NCI-H187 (cell line): ENCODE measurements around the gene CYCS.
"Not testable (repeated sequence)": the region's sequence is repeated elsewhere in the genome, so short reads cannot be mapped to it uniquely, and the experiment has no call there.

ENCODE experiments used
- DNase-seq, 2 experiments: peaks; one replicate each; lab custom pipeline; 2025; lab: John Stamatoyannopoulos, UW

Gene CYCS

DNA sequence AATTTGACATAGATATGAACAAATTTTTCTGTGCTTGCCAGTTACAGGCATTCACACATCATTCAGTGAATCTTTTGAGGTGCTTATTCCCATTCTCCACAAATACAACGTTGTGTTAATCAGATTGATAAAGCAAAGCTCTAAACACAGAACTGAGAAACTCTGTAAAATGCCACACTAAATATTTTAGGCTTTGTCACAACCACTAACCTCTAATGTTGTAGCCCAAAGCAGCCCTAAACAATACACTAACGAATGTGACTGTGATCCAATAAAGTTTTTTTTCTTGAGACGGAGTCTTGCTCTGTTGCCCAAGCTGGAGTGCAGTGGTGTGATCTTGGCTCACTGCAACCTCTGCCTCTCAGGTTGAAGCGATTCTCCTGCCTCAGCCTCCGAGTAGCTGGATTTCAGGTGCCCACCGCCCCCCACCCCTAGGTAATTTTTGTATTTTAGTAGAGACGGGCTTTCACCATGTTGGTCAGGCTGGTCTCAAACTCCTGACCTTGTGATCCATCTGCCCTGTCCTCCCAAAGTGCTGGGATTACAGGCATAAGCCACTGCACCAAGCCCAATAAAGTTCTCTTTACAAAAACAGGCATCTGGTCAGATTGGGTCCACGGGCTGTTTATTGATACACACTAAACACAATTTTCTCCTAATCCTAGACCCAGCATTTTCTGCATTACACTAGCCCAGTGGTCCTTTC is 6.9 kb downstream of the CYCS start:
- no peak for DNase-seq

DNA sequence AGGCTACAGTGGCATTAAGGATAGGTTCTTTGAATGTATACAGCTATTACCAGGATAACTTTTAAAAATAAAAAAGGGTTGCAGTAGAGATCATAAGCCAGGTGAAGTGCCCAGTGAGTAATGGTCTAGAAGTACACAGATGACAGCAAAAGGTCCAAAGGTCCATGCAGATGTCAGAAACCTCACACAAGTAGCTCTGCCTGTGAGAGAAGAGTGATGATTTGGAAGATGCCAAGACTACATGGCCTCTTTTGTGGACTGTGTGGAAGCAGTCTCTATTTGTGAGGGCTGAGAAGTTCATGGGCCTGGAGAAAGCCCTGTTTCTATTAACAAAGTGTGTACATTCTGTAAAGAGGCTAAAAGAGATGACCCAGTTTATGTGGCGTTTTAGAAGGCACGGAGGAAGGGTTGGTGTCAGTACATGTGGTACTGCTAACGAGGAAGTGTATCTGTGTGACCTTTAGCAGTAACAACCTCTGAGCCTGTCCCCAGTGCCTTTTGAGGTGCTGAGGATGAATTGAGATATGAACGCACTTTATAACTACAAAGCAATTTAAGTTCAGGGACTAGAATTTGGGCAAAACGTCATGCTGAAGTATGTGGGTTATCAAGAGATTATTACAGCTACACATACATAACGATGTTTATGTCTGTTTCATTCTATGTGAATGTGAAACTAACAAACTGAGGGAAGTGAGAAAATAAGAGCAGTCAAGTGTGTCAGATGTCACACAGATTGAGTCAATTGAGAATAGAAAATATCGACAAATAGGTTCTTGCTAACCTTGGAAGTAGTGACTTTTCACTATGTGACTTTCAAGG is 7.6 kb downstream of the CYCS start:
- no peak for DNase-seq

DNA sequence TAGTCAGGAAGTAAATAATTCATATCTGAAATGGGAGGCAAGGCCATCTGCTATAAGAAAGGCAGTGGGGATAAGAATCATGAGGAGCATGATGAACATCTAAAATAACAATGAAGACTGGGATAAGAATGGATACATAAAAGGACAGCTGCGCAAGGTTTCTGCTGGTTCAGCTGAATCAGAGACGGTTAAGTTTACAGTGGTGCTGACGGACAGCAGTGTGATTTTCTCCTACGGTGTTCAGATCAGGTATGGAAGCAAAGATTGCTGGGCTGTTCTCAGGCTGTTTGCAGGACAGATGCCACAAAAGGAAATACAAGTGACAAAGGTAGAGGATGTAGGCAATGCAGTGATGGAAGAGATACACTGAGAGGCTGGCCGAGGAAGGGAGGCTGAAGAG is 8.4 kb downstream of the CYCS start:
- no peak for DNase-seq

DNA sequence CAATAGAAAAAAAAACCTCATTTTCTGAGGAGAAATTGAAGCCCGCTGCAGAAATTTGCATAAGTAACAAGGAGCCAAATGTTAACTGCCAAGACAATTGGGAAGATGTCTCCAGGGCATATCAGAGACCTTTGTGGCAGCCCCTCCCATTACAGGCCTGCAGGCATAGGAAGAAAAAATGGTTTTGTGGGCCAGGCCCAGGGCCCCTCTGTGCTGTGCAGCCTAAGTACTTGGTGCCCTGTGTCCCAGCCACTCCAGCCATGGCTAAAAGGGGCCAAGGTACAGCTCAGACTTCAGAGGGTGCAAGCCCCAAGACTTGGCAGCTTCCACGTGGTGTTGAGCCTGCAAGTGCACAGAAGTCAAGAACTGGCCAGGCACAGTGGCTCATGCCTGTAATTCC is 14.5 kb downstream of the CYCS start:
- not testable (repeated sequence) for DNase-seq

DNA sequence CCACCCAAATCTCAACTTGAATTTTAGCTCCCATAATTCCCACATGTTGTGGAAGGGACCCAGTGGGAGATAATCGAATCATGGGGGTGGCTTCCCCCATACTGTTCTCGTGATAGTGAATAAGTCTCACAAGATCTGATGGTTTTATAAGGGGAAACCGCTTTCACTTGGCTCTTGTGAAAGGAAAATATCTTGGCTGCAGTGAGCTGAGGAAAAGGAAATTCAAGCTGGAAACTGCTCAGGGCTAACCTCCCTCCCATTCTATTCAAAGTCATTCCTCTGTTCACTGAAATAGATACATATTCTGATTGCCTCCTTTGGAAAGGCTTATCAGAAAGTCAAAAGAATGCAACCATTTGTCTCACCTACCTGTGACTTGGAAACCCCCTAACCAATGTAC is 15.8 kb downstream of the CYCS start:
- no peak for DNase-seq

DNA sequence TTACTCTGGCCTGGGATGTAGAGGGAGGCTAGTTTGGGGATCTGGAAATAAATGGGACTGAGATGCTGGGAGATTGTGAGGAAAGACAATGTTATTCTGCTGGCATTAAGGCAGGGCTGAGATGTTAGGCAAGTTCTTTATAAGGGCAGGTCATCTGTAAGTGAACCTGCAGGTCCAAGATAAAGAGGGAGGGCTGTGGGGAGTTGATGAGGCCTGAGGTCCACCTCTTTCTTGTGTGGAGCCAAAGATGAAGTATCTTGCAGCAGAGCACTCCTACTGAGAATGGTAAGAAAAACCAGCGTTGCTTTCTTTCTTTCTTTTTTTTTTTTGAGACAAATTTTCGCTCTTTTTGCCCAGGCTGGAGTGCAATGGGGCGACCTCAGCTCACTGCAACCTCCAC is 19.1 kb downstream of the CYCS start:
- DNase-seq: no peak

DNA sequence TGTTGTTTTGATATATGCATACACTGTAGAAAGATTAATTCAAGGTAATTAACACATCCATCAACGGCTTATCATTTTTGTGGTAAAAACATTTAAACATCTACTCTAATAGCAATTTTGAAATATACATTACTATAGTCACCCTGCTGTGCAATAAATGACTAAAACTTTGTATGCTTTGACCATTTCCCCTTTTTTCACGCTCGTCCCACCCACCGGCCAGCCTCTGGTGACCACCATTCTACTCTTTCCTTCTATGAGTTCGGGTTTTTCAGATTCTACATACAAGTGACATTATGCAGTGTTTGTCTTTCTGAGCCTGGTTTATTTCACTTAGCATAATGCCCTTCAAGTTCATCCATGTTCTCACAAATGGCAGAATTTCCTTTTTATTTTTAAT is 21.3 kb downstream of the CYCS start:
- DNase-seq: no peak

DNA sequence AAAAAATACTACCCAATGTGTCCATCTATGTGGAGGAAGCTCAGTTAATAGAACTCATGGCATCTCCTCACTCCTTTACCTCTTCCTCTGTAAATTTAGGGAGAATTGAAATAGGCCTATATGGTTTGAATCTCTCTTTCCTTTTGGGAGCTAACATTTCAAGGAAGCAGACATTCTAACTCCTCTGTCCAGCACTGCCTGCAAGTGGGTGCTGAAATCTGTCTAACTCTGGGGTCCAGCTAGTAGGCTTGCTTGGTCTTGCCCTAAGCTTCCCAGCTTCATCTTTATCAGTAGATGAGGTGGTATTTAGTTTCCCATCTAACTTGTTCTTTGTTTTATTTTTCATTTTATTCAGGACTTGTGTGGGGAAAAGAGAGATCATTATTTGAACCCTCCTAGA is 23.2 kb downstream of the CYCS start:
- no peak for DNase-seq

DNA sequence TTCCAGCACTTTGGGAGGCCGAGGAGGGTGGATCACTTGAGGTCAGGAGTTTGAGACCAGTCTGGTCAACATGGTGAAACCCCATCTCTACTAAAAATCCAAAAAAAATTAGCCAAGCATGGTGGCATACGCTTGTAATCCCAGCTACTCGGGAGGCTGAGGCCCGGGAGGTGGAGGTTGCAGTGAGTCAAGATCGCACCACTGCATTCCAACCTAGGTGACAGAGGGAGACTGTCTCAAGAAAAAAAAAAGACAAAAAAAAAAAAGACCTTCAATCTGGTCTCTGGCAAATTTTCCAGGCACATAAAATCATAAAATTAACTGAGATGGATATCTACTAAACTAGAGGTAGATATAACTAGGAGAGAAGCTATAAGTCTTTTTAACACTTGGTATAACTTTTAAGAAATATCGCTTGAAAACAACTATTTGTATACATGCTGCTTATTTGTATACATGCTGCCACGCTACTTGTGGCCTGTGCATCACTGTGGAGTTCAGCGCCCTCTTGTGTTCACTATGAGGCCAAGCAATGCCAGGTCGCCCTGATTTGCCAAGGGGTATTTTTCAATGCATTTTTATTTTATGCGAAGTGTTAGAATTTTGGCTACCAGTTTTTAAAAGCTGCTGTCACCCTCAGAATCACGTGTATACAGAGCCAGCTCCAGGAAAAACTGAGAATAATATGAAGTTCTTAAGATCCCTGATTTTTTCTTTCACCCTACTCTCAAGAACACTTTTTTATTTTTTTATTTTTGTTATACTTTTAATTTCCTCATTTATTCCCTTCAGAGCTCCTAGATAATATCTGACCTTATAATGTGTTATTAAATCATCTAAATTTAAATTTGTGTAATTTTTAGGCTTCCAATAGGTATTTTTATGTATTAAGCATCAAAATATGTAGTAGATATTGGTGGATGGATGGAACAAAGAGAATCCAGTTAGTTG is 26.7 kb downstream of the CYCS start:
- DNase-seq: peak in 1 of 2 experiments; percentile 5

DNA sequence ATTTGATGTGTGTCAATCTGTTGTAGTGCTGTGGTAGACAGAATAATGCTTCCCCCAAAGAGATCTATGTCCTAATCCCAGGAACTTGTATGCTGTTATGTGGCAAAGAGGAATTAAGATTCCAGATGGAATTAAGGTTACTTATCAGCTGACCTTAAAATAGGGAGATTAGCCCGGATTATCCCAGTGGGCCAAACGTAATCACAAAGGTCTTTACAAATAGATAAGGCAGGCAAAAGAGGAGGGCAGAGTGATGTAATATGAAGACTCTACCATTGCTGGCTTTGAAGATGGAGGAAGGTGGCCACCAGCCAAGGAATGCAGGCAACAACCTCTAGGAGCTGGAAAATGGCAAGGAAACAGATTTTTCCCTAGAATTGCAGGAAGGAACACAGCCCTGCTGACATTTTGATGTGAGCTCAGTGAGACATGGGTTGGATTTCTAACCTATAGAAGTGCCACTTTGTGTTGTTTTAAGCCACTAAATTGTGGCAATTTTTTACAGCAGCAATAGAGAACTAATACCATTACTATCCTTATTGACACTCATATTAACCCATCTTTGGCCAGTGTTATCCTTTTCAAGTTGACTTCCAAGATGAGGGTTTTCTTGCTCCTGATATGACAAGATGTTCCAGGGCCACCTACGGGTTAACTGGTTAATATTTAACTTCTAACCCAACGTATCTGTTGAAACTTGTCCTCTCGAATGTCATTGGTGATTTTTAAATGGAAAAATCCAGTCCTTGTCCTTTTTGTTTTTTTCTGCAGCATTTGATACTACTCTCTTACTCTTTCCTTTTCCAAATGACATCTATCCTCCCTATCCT is 29.3 kb downstream of the CYCS start:
- DNase-seq: no peak

DNA sequence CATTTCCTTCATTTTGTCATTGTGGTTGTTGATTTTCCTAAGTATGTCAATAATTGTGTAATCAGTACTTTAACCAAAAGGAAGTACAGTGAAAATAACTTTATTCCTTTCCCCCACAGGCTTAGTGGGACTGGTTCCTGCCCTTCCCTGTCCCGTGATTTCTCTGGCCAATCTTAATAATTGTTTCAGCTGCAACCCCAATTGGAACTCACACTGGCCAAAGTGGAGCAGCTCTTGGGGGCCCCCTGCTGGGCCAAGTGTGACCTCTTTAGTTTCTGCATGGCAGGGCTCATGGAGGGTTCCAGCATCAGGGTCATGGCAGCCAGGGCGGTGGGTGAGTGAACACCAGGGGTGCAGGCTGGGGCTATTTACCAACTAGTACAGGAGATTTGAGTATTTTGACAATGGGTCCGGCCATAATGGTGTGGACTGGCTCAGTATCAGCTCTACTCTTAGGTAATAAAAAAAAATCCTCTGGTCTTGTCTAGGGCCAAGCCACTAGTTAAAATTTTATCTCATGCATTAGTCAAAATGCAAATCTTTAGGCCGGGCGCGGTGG is 31.7 kb downstream of the CYCS start:
- peak; percentile 35 to 38 for DNase-seq

DNA sequence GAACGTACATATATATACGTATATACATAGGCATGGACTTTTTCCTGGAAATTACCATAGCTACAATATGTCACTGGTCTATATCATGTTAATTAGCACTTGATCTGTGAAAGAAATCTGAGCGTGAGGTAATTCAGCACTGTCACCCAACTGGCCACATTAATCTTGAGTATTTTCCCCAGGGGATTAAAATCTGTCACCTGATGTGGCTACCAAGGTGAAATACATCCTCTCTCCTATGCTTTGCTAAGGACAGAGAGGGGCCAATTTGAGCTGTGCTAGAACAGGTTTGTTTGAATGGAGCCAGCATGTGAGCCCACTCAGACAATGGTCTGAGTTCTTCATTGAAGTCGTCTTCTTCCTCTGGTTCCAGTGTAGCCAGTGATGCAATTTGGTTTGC is 33.3 kb downstream of the CYCS start:
- DNase-seq: no peak

DNA sequence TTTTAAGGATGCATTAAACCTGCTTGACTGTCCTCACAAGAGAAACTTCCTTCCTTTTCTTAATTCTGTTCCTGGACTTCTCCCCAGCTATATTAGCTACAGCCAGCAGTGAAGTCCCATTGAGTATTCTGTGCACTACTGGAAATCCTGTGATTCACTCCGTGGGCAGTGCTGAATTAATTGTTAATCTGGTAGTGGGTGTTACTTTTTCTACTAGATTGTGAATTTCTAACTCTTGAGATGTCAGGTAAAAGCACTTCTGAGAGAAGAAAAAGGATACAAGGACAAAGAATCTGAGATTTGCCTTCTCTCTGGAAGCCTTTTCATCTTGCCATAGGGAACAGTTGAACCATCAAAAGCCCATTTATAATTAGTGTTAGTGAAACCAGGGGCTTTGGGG is 33.9 kb downstream of the CYCS start:
- DNase-seq: no peak

DNA sequence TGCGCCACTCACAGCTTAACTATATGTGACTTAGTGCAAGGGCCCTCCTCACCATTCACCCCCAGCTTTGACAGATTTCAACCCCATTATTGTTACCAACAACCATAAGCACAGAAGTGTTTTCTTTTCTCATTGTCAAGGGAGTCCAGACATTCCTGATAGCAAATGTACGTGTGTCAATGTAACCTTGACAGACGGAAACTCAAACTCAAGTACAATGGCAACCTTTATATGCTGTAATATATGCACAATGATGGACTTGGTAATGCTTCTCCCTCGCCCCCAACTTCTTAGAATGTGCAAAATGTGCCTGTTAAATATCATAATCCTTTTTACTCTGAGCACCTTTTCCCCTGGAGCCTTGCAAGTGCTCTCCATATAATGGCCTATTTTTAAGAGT is 34.7 kb downstream of the CYCS start:
- DNase-seq: peak in 1 of 2 experiments; percentile 17

DNA sequence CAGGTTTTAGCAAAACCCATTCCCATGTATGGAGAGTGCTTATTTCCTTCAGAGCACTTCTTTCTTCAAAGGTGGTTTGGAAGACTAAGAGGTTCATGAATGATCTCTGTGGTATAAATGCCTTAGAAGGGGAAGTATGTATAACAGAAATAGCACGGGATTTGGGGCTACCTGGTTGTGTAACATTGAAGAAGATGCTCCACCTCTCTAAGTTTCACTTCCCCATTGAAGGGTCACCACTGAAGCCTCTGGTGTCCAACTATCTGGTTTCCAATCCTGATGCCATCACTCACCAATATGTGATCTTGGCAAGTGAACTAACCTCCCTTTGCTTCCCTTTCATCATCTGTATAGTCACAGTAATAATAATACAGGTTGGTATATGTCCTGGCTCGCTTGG is 37.2 kb downstream of the CYCS start:
- no peak for DNase-seq

DNA sequence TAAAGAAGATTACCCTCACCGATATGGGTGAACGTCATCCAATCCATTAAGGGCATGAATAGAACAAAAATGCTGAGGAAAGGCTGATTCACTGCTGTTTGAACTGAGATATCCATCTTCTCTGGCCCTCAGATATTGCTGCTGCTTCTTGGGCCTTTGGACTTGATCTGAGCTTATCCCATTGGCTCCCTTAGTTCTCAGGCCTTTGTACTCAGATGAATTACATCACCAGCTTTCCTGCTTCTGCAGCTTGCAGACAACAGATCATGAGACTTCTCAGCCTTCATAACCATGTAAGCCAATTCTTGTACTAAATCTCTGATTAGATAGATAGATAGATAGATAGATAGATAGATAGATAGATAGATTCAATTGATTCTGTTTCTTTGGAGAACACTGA is 40.2 kb downstream of the CYCS start:
- no peak for DNase-seq

DNA sequence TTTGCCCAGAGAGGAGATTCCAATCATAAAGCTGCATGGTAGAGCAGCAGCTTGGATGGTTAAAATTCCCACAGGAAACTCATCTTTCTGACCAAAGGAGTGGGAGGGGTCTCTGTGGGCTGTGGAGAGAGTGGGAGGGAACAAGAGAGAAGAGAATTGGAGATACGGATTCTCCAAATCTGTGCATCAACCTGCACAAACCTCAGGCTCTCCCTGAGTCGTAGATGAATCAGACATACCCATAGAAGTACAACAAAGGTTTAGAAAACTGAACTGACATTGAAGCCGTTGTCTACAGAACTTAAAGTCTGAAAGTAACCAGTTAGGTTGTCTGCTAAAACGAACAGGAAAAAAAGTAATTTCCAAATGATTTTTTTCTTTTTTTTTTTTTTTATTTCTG is 41.9 kb downstream of the CYCS start:
- DNase-seq: no peak

DNA sequence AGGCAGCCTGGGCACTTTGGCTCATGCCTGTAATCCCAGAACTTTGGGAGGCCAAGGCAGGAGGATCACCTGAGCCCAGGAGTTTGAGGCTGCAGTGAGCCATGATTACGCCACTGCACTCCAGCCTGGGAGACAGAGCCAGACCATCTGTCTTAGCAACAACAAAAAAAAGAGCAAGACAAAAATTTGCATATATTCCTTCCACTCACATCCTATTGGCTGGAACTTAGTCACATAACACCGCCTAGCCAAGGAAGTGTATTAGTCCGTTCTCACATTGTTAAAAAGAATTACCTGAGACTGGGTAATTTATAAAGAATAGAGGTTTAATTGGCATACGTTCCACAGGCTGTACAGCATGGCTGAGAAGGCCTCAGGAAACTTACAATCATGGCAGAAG is 43.0 kb downstream of the CYCS start:
- not testable (repeated sequence) for DNase-seq

DNA sequence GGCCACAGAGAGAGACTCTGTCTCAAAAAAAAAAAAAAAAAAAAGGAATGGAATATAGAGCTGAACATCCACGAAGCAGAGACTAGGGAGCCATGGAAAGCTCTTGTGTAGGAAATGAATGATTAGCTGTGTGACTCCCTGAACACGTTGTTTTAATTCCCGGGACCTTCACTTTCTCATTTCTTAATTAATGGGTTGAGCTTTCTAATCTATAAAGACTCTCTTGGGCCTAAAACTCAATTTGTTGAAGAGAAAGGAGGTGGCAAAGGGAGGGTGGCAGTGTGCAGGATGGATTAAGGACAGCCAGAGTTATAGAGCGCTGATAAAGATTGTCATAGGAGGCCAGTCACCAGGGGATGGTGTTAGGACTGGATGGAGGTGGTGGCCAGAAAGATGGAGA is 48.0 kb downstream of the CYCS start:
- DNase-seq: no peak

DNA sequence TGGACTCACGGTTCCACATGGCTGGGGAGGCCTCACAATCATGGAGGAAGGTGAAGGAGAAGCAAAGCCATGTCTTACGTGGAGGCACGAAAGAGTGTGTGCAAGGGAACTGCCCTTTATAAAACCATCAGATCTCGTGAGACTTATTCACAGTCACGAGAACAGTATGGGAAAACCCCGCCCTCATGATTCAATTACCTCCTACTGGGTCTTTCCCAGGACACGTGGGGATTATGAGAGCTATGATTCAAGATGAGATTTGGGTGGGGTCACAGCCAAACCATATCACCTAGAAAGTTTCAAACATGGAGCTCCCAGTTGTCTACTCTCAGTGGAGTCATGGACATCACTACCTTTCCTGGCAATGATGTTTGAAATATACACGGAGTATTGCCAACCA is 49.6 kb downstream of the CYCS start:
- DNase-seq: no peak

DNA sequence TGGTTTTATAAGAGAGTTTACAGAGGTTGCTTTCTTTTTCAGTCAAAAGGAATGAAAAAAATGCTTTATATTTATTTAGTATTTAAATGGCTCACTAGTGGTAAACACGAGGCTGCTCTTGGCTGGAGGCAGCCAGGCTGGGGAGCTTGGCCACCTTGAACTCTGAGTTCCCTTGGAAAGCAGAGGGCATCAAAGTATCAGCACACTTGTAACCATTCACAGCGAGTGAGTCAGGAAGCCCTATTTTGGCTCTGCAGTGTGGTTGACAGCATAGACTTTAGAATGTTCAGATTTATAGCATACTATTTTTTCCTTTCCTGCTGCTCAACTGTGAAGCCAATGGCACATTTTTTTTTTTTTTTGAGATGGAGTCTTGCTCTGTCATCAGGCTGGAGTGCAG is 51.6 kb downstream of the CYCS start:
- no peak for DNase-seq
